ENCODE results near the gene DNAH8.

Gene DNAH8

DNA sequence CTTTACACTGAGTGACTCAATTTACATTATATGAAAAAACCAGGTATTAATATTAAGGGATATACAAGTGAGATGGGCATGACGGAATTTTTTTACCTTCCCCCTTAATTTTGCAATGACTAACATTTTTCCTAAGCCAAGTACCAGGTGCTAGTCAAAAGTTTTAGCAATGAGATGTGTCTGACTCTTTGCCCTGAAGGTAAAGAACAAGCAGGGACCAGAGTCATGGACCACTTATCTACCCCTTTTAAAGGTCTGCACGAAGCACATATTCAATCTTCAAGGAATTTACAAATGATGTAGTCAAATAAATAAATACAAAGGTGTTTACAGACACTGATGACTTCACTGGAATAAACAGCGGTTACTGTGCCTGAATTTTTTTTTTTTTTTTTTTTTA is 13.6 kb upstream of the DNAH8 start:
- no peak for DNase-seq

DNA sequence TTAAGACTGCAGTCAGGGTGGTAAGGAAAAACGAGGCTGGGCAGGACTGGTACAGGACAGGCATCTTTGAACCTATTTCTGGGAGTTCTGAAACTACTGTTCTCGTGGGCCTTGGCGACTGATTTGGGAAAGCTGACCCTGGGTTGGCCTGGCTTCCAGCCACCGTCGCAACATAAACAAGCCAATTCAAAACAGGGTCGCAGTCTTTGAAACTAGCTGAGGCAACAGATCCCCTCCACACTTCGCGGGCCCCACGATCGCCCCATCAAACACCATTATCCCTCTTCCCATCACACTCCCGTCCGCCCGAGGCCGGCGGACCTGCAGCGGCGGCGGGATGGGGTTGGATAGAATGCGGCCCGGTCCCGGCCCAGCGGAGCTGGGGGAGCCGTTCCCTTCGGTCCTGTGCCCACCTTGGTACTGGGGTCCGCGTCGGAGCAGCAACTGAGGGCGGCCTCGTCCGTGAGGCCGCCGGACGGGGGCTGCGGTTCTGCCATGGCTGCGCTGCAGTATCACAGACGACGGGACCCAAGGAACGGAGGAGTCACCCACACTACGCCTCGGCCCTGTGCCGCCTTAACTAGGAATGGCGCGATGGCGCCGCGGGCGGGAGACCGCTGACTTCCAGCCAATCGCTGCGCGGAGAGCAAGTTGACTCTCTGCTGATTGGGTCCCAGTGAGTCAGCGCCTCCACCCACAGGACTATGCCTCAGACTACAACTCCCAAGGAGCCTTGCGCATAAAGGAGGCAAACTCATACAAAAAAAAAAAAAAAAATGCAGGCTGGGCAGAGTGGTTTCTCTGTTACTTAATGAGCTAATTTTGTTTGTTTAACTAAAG is 12.3 kb upstream of the DNAH8 start, which contains the start of gene GLO1:
TSS of gene GLO1 (minus strand) at position 588 of the 840 bp plus-strand sequence. CDS start at position 497, 91 bp downstream.
- DNase-seq = peak; percentile 96 to 97

DNA sequence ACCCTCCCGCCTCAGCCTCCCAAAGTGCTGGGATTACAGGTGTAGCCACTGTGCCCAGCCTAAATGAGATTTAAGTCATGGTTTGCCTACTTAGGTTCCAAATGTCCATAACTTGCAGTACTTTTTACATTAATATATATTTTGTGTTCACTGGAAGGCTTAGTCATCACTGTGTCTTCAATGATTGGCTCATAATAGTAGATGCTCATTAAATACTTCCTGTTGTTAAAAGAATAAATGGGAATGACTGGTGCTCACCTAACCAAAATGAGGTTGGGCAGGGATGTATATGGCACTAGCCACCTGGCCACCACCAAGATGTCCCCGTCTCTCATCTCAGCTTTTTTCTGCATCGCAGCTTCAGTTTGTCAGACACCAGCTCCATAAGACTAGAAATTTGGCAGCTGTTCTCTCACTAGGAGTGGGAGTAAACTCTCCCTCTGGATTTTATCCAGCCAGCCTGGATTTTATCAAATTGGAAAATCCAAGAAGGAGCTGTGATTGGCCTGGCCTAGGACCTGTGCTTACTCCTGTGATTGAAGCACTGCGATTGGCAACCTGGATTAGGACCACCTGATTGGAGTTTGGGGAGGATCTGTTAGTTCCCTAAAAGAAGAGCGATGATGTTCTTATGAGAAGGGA is 11.0 kb upstream of the DNAH8 start:
- no peak for DNase-seq

DNA sequence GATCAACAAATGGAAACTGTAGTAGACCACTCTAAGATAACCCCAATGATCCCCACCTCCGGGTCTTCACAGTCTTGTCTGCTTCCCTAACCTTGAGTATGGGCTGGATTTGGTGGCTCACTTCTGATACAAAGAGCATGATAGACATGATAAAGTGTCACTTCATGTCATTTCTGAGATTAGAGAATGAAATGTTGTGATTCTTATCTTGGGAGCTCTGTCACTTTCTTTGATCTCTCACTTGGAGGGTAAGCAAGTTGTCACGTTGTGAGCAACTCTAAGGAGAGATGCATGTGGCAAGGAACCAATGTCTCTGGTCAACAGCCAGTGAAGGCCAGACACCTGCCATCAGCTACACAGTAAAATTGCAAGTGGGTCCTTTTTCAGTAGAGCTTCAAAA is 9.2 kb upstream of the DNAH8 start:
- no peak for DNase-seq

DNA sequence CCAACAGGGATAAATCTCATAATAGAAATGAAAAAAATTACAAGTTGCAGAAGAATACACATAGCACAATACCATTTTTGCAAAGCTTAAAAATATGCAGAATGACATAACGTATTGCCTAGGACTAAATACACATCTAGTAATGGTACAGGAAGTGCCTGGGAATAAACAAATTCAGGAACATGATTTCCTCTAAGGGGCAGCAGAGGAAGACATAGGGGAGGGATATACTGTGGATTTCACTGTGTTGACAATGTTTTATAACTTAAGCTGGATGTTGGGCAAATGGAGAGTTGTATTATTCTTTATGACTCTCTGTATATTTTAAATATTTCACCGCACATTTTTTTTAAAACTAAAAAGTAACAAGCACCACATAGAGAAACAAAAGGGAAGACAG is 6.6 kb upstream of the DNAH8 start:
- DNase-seq = no peak

DNA sequence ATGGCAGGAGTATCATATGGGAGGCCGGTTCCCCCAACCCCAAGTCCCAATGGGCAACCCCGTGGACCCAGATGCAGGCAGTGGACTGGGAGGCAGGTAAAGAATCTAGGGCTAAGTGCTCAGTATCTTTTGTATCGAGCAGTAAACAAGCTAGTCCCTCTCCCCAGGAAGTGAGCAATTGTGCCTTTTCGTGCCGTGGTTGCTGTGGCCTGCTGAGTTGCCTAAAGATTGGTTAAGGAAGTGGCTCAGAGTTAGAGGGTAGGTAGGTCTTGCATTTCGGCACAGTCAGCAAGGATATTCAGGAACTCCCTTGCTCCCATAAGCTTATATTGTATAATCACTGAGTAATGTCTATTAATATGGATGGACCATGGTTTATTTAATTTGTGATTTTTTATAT is 1.3 kb upstream of the DNAH8 start:
- DNase-seq = no peak

DNA sequence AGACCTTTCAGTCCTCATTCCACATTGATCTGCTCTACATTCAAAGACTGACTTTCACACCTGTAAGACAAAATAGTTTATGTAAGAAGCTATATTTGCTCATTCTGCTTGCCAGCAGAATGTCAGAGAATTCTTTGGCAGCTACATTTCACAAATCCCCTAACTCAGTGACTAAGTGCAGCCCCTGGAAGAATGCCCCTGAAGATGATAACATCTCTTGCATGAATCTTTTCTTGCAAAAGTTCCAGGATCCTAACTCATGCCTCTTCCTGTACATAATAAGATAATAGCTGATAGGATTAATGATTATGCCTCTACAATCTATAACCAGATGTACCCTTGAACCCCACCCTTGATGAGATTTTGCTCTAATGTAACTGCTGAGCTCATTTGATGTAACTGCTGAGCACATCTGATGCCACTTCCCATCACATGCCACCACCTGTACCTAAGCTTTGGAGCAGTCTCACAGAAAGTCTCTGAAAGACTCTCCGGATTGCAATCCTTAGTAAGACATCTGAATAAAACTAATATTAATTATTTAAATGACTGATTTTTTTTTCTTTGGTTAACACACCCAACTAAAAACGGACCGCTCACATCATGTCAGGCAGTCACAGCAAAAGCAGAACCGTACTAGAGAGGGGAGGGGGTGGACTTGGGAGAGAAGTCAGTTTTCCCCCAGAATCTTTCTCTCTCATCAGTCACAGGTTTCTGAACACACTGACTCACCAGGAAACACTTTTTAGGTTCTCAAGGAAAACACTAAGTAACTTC is 684 bp upstream of the DNAH8 start:
- no peak for DNase-seq

DNA sequence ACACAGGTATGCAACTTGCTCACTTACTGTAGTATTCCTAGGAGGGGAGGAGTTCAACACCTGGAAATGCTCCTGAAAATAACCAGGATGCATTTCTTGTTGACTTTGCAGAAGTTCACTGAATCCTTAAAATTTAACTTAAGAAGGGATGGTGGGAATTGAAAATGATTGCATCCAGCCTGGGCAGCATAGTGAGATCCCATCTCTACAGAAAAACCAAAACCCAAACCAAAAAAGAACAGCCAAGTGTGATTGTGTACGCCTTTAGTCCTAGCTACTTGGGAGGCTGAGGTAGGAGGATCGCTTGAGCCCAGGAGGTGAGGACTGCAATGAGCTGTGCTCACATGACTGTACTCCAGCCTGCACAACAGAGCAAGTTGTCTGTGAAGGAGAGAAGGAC is 1.7 kb downstream of the DNAH8 start:
- no peak for DNase-seq

DNA sequence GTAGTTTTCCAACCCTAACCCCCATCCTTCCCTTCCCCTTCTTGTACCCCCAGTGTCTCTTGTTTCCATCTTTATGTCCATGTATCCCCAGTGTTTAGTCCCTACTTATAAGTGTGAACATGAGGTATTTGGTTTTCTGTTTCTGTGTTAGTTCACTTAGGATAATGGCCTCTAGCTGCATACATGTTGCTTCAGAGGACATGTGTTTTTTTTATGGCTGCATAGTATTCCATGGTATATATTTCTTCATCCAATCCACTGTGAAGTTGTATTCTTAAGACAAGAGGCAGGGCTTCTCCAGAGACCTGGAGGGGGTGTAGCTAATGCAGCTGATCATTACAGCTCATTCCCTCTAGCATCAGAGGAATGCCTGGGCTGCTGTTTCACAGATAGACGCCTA is 4.2 kb downstream of the DNAH8 start:
- DNase-seq = no peak

DNA sequence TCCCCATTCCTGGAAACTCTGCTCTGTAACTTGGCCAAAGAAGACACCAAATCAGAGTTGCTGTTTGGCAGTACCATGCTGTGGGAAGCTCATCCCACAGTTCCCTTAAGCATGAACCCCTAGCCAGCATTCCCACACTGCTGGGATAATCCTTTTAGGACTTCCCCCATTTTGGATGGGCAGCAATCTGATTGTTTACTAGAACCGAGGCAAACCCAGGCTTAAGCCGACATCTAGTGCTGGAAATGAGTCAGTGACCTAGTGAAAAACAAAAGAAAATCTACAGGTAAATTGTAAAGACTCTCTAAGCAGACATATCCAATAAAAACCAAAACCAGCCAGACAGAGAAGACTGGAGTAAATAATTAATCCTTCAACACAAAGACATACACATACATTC is 5.2 kb downstream of the DNAH8 start:
- no peak for DNase-seq

DNA sequence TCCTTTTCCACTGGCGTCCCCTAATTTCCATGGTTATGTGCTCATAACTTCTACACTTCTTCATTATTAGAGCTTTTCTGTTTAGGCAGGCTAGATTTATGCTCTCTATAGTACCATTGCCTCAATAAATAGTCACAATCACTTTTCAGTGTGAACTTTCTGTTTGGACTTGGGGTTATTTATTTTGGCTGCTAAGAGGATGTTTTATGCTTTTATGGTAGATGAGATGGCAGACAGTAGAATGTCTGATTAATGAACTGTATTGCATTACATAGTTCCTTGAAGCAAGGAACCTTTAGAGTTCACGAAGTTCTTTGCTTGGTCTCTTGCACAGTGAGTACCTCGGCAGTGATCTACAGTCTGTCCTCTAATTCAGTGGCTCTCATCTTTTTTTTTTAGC is 6.9 kb downstream of the DNAH8 start:
- DNase-seq = no peak

DNA sequence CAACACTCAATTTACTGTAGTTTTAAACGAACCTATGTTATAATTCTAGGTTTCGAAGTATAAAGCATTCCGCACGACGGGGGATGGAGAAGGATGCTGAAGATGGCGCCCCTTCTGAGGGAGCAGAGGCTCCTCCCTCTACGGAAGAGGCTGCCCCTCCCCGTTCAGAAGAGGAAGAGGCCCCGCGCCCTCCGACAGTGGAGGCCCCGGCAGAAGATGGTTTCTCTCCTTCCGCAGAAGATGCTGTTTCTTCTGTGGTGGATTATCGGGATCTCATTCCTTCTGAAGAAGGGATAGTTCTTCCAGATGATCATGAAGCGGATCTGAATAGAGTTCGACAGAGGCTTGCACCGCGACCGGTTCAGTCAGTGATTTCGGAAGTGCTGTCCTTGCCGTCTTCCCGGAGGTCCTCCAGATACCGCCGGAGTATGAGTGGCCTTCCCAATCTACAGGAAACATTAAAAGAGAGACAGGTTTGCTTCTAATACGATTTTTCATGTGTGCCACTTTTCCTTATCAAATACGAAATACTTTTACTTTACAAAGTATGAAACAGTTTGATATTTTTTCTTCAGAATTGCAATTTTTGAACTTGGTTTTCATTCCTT is 7.7 kb downstream of the DNAH8 start:
- no peak for DNase-seq

DNA sequence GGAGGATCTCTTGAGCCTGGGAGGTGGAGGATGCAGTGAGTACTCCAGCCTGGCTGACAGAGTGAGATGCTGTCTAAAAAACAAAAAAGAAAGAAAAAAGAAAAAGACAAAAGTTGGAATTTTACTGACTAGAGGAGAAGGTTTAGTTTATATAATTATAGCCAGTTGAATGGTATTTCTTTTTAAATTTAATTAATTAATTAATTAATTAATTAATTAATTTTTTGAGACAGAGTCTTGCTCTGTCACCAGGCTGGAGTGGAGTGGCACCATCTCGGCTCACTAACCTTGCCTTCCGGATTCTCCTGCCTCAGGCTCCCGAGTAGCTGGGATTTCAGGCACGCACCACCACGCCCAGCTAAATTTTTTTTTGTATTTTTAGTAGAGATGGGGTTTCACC is 8.7 kb downstream of the DNAH8 start:
- DNase-seq = no peak

DNA sequence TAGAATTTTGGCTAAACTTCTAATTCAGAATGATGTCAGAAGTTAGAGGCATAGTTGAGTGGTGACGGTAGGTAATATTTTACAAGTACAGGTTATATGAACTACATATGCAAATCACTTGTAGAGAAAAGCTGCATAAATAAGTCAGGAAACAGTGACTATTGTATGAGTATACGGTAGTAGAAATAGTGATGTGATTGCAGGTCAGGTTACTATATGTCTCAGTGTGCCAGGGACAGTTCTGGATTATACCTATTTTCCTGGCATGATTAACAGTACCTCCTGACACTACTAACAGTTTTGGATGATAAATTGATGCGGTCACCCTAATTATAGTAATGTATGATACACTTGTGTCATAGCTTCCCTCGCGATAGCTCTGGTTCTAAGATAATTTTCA is 9.2 kb downstream of the DNAH8 start:
- no peak for DNase-seq

DNA sequence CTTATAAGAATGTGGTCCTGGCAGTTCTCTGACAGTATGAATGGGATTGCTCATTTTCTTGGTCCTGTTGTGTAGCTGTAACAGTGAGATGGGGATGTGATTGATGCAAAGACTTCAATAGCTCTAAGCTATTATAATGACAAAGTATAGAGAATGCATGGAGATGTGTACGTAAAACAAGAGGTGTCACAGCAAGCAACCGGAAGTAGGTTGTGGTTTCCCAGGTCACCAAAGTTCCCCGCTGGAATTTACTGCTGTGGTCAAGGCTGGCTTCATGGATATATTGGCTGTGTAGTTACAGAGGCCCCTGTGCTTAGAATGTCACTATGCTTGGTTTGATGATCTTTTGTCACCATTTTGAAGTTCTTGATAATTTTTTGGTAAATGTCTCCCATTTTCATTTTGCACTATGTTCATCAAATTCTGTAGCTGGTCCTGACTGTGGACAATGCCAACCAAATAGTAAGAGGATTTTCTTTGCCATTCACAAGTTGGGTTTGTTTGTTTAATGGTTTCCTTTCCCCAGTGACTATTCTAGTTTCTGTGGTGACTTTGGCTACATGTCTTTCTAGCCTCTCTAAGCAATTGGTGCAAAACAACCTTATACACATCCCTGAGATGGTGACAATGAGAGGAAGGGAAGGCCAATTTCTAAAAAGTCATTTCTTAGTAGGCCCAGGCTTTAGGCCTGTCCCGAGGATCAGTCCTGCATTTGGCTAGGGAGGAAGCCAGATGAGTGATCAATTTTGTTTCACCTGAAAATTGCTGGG is 10.5 kb downstream of the DNAH8 start:
- DNase-seq = no peak

DNA sequence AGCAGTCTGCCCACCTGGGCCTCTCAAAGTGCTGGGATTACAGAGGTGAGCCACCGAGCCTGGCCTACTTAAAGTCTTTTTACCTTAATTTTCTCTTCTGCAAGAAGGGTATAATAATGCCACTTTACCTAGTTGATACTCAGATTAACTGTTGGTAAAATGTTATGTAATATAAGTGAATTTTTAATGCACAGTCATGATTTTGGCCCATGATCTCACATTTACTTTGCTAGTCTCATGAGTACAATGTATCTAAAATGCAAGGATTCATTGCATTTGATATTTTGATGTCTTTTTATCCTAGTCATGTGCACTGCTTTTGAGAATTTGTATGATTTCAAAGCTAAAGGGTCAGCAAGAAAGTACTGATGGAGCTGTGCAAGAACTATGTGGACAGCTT is 13.1 kb downstream of the DNAH8 start:
- DNase-seq = no peak

DNA sequence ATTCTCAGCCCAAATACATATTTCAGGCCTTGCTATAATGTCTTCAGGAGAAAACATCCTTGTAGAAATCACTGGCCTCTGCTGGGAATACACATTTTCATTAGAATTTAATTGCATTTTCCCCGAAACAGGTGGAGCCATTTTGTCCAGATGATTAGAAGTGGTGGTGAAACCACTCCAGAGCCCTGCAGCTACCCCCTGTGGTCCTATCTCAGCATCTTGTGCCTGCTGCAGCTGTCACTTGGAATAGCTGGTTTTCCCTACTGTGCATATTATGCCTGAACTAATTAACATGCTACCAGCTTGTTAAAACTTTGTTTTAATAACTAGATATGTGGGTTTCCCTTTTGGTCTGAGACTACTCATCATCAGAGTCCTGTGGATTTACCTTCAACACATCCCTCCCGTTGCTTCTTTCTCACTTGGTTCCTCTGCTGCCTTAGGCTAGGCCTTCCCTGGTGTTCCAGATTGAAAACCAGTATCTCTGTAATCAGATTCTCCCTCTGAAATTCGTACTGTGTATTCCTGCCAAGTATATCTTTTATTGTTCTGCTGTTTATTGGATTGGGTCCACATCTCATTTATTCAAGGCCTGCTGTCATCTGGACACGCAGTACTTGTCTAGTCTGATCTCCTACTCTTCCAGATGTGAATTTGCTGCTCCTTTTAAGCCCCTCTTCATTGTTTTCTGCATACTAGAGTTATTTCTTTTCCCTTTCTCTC is 15.2 kb downstream of the DNAH8 start:
- no peak for DNase-seq

DNA sequence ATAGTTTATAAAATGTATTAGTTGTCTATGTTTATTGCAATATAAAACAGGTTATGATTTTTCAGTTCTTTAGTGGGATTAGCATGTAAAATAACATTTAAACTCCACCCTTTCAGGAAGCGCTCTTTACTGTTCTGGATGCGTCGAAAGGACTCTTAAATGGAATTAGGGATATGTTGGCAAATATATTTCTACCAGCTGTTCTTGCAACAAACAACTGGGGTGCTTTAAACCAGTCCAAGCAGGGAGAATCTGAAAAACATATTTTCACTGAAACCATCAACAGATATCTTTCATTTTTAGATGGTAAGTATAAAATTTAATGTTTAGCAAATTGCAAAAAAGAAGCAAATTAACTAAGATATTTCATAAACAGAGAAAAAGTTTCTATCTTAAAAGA is 21.8 kb downstream of the DNAH8 start:
- no peak for DNase-seq

DNA sequence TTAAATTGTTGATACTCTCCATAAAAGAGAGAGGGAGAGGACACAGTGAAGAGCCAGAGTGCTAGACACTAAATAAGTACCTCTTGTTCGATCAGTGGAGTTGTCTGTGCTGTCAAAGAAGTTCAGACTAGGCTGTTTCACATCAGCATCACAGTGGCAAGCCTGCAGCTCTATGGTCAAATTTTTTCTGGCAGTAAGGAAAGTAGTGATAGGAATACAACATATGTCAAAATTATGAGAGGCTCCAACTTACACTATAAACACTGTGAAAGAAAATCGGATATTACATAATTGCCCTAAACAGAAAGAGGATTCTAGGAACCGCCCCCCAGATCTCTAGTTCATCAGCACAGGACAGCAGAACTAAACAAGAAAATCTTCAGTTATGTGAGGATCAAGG is 23.1 kb downstream of the DNAH8 start:
- DNase-seq = no peak

DNA sequence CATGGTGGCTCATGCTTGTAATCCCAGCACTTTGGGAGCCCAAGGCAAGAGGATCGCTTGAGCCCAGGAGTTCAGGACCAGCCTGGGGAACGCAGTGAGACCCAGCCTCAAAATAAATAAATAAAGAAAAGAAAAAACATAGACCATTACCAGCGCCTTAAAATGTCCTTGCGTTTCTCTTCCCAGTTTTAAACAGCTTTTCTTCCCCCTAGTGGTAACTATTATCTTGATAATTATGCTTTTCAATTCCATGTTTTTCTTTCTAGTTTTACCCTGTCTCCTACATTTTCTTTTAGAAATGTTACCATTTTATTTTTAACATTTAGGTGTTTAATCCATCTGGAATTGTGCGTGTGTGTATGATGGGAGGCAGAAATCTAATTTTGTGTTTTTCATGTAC is 24.4 kb downstream of the DNAH8 start:
- no peak for DNase-seq

DNA sequence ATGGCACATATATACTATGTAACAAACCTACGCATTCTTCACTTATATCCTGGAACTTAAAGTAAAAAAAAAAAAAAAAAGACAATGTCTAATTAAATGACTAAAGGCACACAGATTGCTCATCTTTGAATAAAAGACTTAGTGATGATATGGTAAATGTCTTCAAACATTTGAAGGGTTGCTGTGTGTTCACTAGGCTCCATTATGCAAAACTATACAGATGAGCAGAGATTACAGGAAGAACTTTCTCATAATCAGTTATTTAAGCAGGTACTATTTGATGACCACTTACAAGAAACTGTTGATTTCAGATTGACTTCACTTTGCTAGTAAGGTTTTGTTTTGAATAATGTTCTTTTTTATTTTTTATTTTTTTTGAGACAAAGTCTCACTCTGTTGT is 34.4 kb downstream of the DNAH8 start:
- DNase-seq = no peak

Data from SHP77 (cell line).